GM13976 (cell line): ENCODE data around the gene CNDP1.

Source experiments
- DNase-seq: peaks from one replicate; pipeline ENCODE4 v3.0.0; 2012; ENCODE audit warnings: low spot score
- CTCF ChIP-seq: IDR thresholded peaks from 2 replicates; pipeline ENCODE4 v1.5.1; 2012; ENCODE audit warnings: borderline replicate concordance, mild to moderate bottlenecking; ENCODE audit not compliant: insufficient read depth; ENCODE audit errors: extremely low read depth, missing control alignments, control extremely low read depth
- in situ Hi-C: fragments of 300-500 bp; cut with MboI; formaldehyde crosslinking; loops from one replicate; pipeline ENCODE4 v1.12.0; 2022; ENCODE audit warnings: low sequenced_read_pairs, mixed read lengths, inconsistent platforms; ENCODE audit not compliant: unreplicated experiment

The CNDP1 gene

DNA sequence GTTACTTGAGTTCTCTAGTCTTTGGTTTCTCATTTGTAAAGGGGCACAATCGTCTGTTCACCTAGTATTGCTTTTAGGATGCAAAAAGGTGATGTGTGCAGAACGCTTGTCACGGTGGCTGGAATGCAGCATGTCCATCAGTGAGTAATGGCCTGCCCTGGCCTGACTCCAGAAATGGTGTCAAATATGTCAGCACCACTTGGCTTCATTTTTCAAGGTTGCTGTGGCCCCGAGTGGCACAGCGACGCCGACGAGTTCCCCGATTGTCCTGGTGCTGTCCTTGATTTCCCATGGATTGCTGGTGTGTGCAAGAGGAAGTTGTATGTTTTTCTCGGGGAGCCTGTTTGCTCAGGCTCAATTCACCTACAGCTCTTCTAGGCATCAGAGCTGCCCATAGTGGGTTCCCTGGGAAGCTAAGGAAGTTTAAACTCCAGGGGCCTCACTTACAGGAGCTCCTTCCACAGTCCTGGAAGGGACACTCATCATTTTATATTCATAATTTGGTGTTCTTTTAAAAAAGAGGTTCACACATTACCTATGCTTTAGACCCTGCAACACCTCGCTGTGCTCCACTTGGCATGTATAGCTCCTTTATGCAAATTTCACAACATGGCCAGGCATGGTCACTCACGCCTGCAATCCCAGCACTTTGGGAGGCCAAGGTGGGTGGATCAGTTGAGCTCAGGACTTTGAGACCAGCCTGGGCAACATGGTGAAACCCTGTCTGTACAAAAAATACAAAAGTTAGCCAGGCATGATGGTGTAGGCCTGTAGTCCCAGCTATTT, 37.8 kb downstream of the CNDP1 start:
- DNase-seq = no peak
- in situ Hi-C loops = no loop called here
- no peak for TF ChIP-seq CTCF

DNA sequence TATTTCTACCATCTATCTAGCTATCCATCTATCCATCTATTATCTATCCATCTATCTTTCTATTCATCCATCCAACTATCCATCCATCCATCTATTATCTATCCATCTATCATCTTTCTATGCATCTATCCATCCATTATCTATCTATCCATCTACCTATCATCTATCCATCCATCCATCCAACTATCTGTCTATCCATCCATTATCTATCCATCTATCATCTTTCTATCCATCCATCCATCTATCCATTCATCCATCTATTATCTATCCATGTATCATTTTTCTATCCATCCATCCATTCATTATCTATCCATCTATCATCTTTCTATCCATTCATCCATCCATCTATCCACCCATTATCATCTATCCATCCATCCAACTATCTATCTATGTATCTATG, 38.8 kb downstream of the CNDP1 start:
- in situ Hi-C loops = no loop called here
- no peak for DNase-seq
- TF ChIP-seq CTCF = no peak

- TF ChIP-seq CTCF = no peak
- in situ Hi-C loops = no loop called here
- DNase-seq = no peak
Measured at GRCh38 chr18:74574916-74575315, 40.6 kb downstream of the CNDP1 start.

DNA sequence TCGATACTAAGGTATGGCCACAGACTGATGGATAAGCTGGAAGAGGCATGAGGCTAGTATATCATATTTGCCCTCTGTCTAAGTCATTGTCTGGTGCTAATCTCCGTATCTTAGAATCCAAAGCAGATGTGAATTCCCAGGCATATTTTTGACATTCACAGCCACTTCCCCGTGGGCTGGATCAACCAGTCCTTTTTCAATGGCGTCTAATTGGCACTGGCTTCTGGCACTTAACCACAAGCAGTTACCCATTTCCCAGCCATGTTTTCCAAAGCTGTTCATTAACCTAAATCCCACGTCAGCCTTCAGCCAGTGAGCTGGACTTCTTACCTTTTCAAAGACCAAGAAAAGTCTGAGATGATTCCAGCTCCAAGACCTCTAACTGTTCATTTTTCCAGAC, 42.7 kb downstream of the CNDP1 start:
- no peak for DNase-seq
- in situ Hi-C loops = no loop called here

DNA sequence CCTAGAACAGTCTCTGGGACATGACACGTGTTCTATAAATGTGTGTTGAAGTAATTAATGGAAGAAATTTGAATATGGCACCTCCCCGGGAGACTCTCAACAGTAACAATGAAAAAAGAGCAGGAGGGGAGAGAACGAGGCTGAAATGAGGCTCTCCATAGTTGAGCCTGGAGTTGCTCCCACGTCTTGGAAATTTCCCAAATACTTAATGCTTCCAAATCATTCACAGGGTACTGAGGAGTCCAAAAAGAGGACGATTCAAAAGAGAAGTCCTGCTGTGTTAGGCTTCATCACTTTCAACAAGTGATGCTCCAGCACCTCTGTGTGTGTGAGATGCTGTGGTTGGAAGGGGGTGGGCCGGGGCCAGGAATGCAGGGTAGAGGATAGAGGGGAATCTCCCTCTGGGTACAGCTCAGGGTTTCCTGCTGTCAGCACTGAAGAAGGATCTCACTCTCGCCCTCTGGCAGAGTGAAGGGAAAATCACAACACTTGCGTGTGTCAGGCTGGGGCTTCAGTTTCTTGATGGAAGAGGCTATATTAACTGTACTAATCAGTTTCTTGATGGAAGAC, 45.3 kb downstream of the CNDP1 start:
- no peak for DNase-seq
- in situ Hi-C loops = no loop called here
- TF ChIP-seq CTCF = no peak

More for the DNA sequence above, 42.7 kb downstream of the CNDP1 start:
- no peak for TF ChIP-seq CTCF

DNA sequence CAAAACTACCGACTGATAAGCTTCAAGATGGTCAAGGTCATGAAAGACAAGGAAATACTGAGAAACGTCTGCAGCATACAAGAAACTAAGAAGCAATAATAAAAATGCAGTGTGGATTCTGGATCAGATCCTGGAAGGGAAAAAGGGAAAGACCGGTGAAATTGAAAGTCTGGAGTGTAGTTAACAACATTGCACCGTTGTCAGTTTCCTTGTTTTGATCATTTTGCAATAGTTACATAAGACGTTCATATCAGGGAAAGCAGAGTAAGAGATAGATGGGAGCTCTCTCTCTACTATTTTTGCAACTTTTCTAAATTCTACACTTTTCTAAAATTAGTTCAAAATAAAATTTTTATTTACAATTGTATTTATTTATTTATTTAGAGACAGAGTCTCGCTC, 48.3 kb downstream of the CNDP1 start:
- no peak for TF ChIP-seq CTCF
- DNase-seq = no peak
- in situ Hi-C loops = no loop called here
